ENCODE results near the gene FNIP1. TPM values are rescaled to one million over a fixed set of nuclear protein-coding genes. Genes with fewer than 3 reads are reported as not detected.

Gene FNIP1
- total RNA-seq, 2 experiments from 2014 or later, result 24.8 to 26.1 TPM

DNA sequence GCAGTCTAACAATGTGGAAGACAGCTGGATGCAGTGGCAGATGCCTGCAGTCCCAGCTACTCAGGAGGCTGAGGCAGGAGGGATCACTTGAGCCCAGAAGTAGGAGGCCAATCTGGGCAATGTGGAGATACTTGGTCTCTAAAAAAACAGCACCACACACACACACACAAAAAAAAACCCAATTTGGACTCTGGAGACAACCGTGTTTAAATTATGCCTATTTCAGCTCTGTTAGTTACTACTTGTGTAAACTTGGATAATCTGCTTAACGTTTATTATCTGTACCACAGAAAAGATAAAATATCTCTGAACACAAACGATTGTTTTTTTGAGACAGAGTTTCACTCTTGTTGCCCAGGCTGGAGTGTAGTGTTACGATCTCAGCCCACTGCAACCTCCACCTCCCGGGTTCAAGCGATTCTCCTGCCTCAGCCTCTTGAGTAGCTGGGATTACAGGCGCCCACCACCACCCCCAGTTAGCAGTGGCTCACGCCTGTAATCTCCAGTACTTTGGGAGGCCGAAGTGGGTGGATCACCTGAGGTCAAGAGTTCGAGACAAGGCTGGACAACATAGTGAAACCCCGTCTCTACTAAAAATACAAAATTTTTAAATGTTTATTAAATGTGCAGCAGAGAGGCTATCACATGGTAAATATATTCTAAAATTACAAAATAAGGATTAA is 179.5 kb downstream of the FNIP1 start:
- Mint-ChIP-seq H3K36me3 (ENCODE audit: low read depth) (peaks cover 45% of the 10 kb centered on the region), H3K27ac (peak overlapping the region; percentile 57), H3K4me3 (no peak overlapping the region), H3K9me3 (peaks cover 15% of the 10 kb centered on the region), H3K27me3 (no peaks in the 10 kb centered on the region), H3K4me1 (peaks cover 37% of the 10 kb centered on the region)
- DNase-seq, result no peak
- POLR2A ChIA-PET, result interaction anchor here (0.8 kb wide), 1 partner anchor 699 kb away, joined by 4 read pairs; no protein-coding TSS in a partner anchor
- CTCF ChIA-PET, result interaction anchor here (5.0 kb wide), 1 partner anchor 13 kb away, joined by 19 read pairs; no protein-coding TSS in a partner anchor

DNA sequence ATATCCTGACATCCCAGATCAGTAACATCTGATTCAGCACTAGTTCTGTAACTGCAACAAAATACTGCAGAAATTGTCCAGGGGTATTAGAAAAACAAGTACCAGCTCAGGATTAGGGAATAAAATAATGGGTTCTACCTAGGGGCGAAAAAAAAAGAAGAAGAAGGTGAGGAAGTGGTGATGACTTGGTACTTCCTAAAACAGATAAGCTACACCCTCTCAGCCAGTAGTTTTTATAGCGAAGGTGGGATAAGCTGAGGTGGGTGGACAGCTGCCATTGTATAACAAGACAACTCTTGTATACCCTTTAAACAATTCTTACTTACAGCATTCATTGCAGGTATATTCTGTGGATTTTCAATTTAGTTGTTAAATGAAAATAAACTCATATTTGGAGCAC is 180.9 kb downstream of the FNIP1 start:
- peaks cover 15% of the 10 kb centered on the region for H3K9me3 Mint-ChIP-seq
- POLR2A ChIA-PET, result no interaction called here
- no peak for DNase-seq
- no peak overlapping the region for H3K4me3 Mint-ChIP-seq
- H3K27me3 Mint-ChIP-seq, result no peaks in the 10 kb centered on the region
- no peak overlapping the region for H3K27ac Mint-ChIP-seq
- H3K4me1 Mint-ChIP-seq, result peaks cover 35% of the 10 kb centered on the region
- H3K36me3 Mint-ChIP-seq (ENCODE audit: low read depth), result peaks cover 45% of the 10 kb centered on the region
- CTCF ChIA-PET, result interaction anchor here (0.6 to 5.0 kb wide), 4 partner anchors 14 to 770 kb away, joined by 3 to 19 read pairs (median 4); no protein-coding TSS in a partner anchor

DNA sequence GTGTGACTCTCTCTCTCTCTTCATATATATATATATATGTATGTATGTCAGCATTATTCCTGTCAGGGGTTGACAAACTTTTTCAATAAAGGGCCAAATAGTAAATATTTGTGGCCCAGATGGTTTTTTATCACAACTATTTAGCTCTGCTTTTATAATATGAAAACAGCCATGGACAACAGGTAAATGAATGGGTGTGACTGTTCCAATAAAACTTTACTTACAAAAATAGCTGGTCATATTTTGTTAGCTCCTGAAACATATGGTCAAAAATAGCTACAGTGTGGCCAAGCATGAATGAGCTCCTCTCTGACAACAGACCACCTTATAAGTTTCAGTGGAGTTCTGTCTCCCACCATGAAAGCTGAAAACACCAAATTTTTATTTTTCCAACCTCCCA is 183.4 kb downstream of the FNIP1 start:
- peaks cover 58% of the 10 kb centered on the region for H3K36me3 Mint-ChIP-seq (ENCODE audit: low read depth)
- no peak for DNase-seq
- H3K4me1 Mint-ChIP-seq, result peaks cover 35% of the 10 kb centered on the region
- peaks cover 20% of the 10 kb centered on the region for H3K9me3 Mint-ChIP-seq
- no peak overlapping the region for H3K4me3 Mint-ChIP-seq
- ChIA-PET POLR2A (no interaction called here), CTCF (interaction anchor here (1.0 to 1.7 kb wide), 4 partner anchors 24 to 394 kb away, joined by 3 to 4 read pairs (median 4); no protein-coding TSS in a partner anchor)
- no peak overlapping the region for H3K27ac Mint-ChIP-seq
- H3K27me3 Mint-ChIP-seq, result no peaks in the 10 kb centered on the region

DNA sequence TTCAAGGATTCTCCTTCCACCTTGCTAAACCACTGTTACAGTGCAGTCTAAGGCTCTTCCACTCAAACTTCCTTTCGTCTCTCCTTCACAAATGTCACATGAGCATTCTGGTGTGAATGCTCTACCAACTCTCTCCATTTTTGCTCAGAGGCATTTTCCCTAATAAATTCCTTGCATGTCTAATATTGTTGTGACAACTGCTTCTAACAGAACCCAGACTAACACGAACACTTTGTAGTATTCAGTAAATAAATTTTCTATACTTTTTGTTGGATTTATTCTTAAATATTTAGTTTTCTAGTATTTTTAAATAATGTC is 185.8 kb downstream of the FNIP1 start:
- POLR2A ChIA-PET, result no interaction called here

DNA sequence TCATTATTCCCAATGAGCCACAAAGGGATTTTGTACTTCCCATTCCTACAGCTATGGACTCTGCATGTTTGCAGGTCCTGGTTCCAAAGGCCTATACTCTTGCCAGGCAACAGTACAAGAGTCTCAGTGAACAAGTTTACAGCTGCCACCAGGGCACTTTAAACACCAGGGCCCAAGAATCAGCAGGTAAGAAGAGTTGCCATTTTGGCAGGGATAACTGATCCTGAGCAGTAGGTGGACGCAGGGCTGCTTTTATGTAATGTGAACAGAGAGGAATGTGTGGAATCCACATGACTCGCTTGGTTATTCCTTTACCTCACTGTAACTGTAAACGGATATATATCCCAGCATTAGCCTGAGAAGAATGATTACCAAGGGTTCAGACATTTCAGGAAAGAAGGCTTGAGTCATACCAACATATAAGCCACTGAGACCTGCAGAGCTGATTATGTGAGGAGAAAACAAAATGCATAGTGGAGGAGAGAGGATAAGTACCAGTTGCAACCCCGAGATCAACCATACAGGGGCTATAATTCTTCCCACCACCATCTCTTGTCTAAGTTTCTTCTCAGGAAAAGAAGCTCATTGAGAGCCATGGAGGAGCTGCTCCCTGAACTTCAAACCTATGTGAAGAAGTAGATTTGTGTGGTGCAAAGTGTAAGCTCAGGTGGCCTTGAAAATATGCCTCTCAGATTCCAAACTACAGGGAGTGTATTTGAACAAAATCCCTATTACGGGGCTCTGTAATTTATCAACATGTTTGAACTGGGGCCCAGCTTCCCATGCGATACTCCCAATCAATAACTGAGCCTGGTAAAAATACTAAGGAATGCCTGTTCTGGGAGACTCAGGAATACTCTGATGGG is 186.4 kb downstream of the FNIP1 start:
- Mint-ChIP-seq H3K4me3 (no peak overlapping the region), H3K27ac (no peak overlapping the region), H3K27me3 (no peaks in the 10 kb centered on the region), H3K9me3 (peaks cover 16% of the 10 kb centered on the region), H3K36me3 (ENCODE audit: low read depth) (peaks cover 47% of the 10 kb centered on the region), H3K4me1 (peaks cover 33% of the 10 kb centered on the region)
- CTCF ChIA-PET, result interaction anchor here (1.2 to 1.6 kb wide), 2 partner anchors 10 to 14 kb away, joined by 3 to 4 read pairs; no protein-coding TSS in a partner anchor
- POLR2A ChIA-PET, result no interaction called here
- DNase-seq, result no peak

More for the DNA sequence above, 185.8 kb downstream of the FNIP1 start:
- Mint-ChIP-seq H3K4me1 (peaks cover 34% of the 10 kb centered on the region), H3K27ac (no peak overlapping the region), H3K4me3 (no peak overlapping the region), H3K27me3 (no peaks in the 10 kb centered on the region), H3K9me3 (peaks cover 20% of the 10 kb centered on the region), H3K36me3 (ENCODE audit: low read depth) (peaks cover 51% of the 10 kb centered on the region)
- DNase-seq, result no peak
- CTCF ChIA-PET, result interaction anchor here (1.2 to 1.6 kb wide), 2 partner anchors 10 to 13 kb away, joined by 3 to 4 read pairs; no protein-coding TSS in a partner anchor

DNA sequence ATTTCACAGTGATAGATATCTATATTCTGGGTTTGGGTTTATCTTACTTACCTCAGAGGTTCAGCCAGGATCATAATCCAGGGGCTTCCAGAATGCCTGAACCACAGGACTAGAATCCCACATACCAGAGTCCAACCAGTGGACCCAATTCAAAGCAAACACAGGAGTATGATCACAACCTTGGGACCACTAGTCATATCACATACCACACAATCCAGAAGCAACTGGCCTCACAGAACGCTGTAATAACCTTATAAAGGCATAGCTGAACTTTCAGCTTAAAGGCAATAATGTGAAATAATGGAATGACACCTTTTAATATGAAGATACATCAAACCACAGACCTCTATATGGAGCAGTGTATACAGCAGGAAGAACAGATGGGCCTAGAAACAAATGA is 187.0 kb downstream of the FNIP1 start:
- DNase-seq, result no peak
- peaks cover 12% of the 10 kb centered on the region for H3K9me3 Mint-ChIP-seq
- no peak overlapping the region for H3K4me3 Mint-ChIP-seq
- ChIA-PET POLR2A (no interaction called here), CTCF (interaction anchor here (1.6 kb wide), 1 partner anchor 14 kb away, joined by 3 read pairs; no protein-coding TSS in a partner anchor)
- peaks cover 38% of the 10 kb centered on the region for H3K4me1 Mint-ChIP-seq
- H3K27ac Mint-ChIP-seq, result no peak overlapping the region
- H3K36me3 Mint-ChIP-seq (ENCODE audit: low read depth), result peaks cover 42% of the 10 kb centered on the region
- H3K27me3 Mint-ChIP-seq, result no peaks in the 10 kb centered on the region

DNA sequence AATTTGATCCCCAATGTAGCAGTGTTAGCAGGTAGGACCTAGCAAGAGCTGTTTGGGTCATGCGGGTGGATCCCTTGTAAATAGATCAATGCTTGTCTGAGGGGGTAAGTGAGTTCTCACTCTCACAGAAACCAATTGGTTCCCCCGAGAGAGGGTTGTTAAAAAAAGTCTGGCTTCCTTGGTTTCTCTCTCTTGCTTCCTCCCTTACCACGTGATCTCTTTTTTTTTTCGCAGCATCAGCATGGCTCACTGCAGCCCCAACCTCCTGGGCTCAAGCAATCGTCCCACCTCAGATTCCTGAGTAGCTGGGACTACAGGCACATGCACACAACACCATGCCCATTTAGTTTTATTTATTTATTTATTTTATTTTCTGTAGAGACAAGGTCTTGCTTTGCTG is 188.2 kb downstream of the FNIP1 start:
- Mint-ChIP-seq H3K4me1 (peaks cover 38% of the 10 kb centered on the region), H3K36me3 (ENCODE audit: low read depth) (peaks cover 31% of the 10 kb centered on the region), H3K27ac (no peak overlapping the region), H3K9me3 (peaks cover 5% of the 10 kb centered on the region), H3K27me3 (no peaks in the 10 kb centered on the region), H3K4me3 (no peak overlapping the region)
- no peak for DNase-seq
- POLR2A ChIA-PET, result no interaction called here
- CTCF ChIA-PET, result no interaction called here

DNA sequence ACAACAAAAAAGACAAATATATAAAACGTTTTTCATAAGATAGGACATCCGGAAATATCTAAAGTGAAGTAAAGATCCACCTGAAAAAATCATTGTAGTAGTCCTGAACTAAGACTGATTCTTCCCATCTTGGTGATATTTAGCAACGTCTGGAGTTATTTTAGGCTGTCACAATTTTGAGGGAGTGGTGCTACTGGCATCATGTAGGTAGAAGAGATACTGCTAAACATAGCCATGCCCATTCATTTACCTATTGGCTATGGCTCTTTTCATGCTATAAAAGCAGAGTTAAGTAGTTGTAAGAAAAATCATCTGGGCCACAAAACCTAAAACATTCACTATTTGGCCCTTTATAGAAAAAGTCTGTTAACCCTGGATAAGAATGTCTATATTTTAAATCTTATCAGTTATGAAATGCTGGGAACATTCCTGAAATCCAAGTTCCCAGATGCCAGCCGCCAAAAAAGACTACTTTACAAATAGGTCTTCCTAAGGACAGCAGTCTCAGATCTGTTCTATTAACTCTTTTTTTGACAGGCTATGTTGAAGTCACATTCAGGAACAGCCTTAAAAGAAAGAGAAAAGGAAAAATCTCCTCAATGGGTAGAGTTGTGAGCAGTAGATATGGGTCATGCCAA is 188.8 kb downstream of the FNIP1 start:
- Mint-ChIP-seq H3K9me3 (peaks cover 5% of the 10 kb centered on the region), H3K4me1 (peaks cover 38% of the 10 kb centered on the region), H3K27me3 (no peaks in the 10 kb centered on the region), H3K4me3 (no peak overlapping the region), H3K27ac (no peak overlapping the region), H3K36me3 (ENCODE audit: low read depth) (peaks cover 28% of the 10 kb centered on the region)
- no peak for DNase-seq
- ChIA-PET POLR2A (no interaction called here), CTCF (no interaction called here)

DNA sequence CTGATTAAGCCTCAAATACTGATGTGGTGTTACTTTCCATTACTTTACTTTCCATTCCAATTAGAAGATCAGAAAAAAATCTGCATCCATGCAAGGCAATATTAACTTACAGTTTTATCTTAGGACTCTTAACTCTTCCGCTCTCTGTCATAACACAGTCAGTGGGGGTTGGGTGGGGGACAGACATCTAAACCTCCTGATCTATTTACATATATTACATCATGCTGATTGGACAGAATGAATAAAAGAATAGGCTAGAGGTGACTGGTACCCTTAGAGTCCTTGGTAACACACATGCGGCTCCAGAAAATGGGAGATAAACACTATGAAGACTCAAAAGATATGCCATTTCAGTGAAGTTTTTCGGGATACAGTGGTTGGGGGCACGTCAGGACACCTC is 189.4 kb downstream of the FNIP1 start:
- Mint-ChIP-seq H3K36me3 (ENCODE audit: low read depth) (peaks cover 26% of the 10 kb centered on the region), H3K4me3 (no peak overlapping the region), H3K9me3 (peaks cover 5% of the 10 kb centered on the region), H3K27ac (no peak overlapping the region), H3K4me1 (peaks cover 38% of the 10 kb centered on the region), H3K27me3 (no peaks in the 10 kb centered on the region)
- no peak for DNase-seq
- CTCF ChIA-PET, result no interaction called here
- POLR2A ChIA-PET, result no interaction called here

DNA sequence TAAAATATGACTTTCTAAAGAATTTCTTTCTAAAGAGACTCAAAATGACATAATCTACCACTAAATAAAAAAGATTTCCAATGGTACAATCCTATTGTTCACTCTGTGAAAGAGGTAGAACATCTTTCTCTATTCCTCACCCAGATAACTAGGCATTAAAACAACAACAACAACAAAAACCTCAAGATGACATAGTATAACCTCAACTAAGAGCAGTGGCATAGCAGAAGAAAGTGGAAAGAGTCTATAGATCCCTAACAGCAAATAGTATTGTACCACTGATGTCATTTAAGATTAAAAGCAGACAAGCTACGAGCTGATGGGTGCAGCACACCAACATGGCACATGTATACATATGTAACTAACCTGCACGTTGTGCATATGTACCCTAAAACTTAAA is 191.7 kb downstream of the FNIP1 start:
- no peak for DNase-seq
- Mint-ChIP-seq H3K4me1 (peaks cover 35% of the 10 kb centered on the region), H3K27me3 (no peaks in the 10 kb centered on the region), H3K4me3 (no peak overlapping the region), H3K36me3 (ENCODE audit: low read depth) (peaks cover 25% of the 10 kb centered on the region), H3K27ac (no peak overlapping the region), H3K9me3 (peaks cover 5% of the 10 kb centered on the region)
- ChIA-PET POLR2A (no interaction called here), CTCF (interaction anchor here (0.5 to 0.9 kb wide), 2 partner anchors 400 to 424 kb away, joined by 4 read pairs; no protein-coding TSS in a partner anchor)

DNA sequence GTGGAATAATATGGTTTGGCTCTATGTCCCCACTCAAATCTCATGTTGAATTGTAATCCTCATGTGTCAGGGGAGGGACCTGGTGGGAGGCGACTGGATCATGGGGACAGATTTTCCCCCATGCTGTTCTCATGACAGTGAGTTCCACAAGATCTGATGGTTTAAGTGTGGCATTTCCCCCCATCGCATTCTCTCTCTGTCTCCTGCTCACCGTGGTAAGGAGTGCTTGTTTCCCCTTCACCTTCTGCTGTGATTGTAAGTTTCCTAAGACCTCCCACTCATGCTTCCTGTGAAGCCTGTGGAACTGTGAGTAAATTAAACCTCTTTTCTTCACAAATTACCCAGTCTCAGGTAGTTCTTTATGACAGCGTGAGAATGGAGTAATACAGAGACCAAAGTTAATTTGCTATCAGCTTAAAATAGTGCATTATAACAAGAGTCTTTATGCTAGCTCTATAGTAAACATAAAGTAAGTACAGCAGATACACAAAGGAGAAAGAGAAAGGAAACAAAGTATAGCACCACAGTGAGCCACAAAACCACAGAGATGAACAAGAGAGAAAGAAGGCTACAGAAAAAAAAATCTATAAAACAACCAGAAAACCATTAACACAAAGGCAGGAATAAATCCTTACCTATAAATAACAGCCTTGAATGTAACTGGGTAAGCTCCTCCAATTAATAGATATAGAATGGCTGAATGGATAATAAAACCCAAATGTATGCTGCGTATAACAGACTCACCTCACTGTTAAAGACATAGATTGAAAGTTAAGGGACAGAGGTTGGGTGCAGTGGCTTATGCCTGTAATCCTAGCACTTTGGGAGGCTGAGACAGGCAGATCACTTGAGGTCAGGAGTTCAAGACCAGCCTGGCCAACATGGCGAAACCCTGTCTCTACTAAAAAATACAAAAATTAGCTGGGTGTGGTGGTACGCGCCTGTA is 201.5 kb downstream of the FNIP1 start:
- Mint-ChIP-seq H3K36me3 (ENCODE audit: low read depth) (peaks cover 47% of the 10 kb centered on the region), H3K27me3 (no peaks in the 10 kb centered on the region), H3K4me1 (peaks cover 44% of the 10 kb centered on the region), H3K9me3 (no peaks in the 10 kb centered on the region), H3K4me3 (peak overlapping the region; percentile 57), H3K27ac (peak overlapping the region; percentile 86)
- peak; percentile 58 for DNase-seq
- CTCF ChIA-PET, result interaction anchor here (0.5 kb wide), 1 partner anchor 28 kb away, joined by 4 read pairs; no protein-coding TSS in a partner anchor
- POLR2A ChIA-PET, result interaction anchor here (0.7 kb wide), 1 partner anchor 109 kb away, joined by 3 read pairs; no protein-coding TSS in a partner anchor

DNA sequence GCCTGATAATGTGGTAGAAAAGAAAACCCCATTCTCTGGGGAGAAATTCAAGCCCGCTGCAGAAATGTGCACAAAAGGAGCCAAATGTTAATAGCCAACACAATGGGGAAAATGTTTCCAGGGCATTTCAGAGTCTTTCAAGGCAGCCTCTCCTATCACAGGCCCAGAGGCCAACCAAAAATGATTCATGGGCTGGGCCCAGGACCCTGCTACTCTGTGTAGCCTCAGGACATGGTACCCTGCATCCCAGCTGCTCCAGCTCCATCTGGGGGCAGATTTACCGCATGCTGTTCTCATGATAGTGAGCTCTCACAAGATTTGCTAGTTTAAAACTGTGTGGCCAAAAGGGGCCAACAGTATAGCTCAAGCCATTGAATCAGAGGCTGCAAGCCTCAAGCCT is 202.9 kb downstream of the FNIP1 start:
- Mint-ChIP-seq H3K27ac (no peak overlapping the region), H3K4me3 (no peak overlapping the region), H3K27me3 (no peaks in the 10 kb centered on the region), H3K9me3 (no peaks in the 10 kb centered on the region), H3K36me3 (ENCODE audit: low read depth) (peaks cover 39% of the 10 kb centered on the region), H3K4me1 (peaks cover 47% of the 10 kb centered on the region)
- POLR2A ChIA-PET, result no interaction called here
- CTCF ChIA-PET, result interaction anchor here (0.5 kb wide), 1 partner anchor 36 kb away, joined by 4 read pairs; no protein-coding TSS in a partner anchor
- DNase-seq, result no peak

Data from activated CD4-positive, alpha-beta T cell treated with anti-CD3 and anti-CD28 coated beads, Interleukin-2, amount 10 ng/mL, durations not matched to agents 7 days and 5 days (primary cell).